GM23338 (cell line): ENCODE data around the gene FEV. TPM values are rescaled to one million over a fixed set of nuclear protein-coding genes. Genes with fewer than 3 reads are reported as not detected.

Experiments
- ATAC-seq: fragments of 200-7000 bp; cut with Tn5 transposase; 3 replicates; pipeline ENCODE4 v1.9.1; 2020
- DNase-seq: peaks from one replicate; pipeline ENCODE4 v3.0.0-alpha.2; 2015; ENCODE audit warnings: low spot score
- H2AFZ ChIP-seq: fragments of 200-600 bp; sonication (generic); 2 replicates; pipeline ENCODE4 v1.8.0; 2016; ENCODE audit warnings: antibody characterized with exemption, mild to moderate bottlenecking, moderate library complexity
- H3F3A ChIP-seq: fragments of 200-600 bp; sonication (generic); replicated peaks from 2 replicates; pipeline ENCODE4 v1.8.0; 2017; ENCODE audit warnings: antibody characterized with exemption, mixed run types, low read depth
- H3K27ac ChIP-seq: fragments of 200-600 bp; sonication (generic); 2 replicates; pipeline ENCODE4 v1.6.1; 2016; ENCODE audit warnings: low read depth
- H3K27me3 ChIP-seq: fragments of 200-600 bp; sonication (generic); 2 replicates; pipeline ENCODE4 v1.8.0; 2016; ENCODE audit warnings: mild to moderate bottlenecking, mixed run types, moderate library complexity; ENCODE audit not compliant: insufficient read depth
- H3K36me3 ChIP-seq: fragments of 200-600 bp; sonication (generic); 2 replicates; pipeline ENCODE4 v1.8.0; 2016; ENCODE audit warnings: mild to moderate bottlenecking; ENCODE audit not compliant: insufficient read depth
- H3K4me1 ChIP-seq: fragments of 200-600 bp; sonication (generic); 2 replicates; pipeline ENCODE4 v1.8.0; 2016; ENCODE audit warnings: mild to moderate bottlenecking, moderate library complexity; ENCODE audit not compliant: insufficient read depth
- H3K4me2 ChIP-seq: fragments of 200-600 bp; sonication (generic); 2 replicates; pipeline ENCODE4 v1.7.1; 2017; ENCODE audit warnings: mixed run types
- H3K4me3 ChIP-seq: fragments of 200-600 bp; sonication (generic); 2 replicates; pipeline ENCODE4 v1.6.1; 2016; ENCODE audit warnings: mixed run types
- H3K79me2 ChIP-seq: fragments of 200-600 bp; sonication (generic); replicated peaks from 2 replicates; pipeline ENCODE4 v1.8.0; 2017; ENCODE audit warnings: mild to moderate bottlenecking; ENCODE audit not compliant: insufficient read depth
- H3K9me2 ChIP-seq: fragments of 200-600 bp; sonication (generic); 2 replicates; pipeline ENCODE4 v1.8.0; 2017; ENCODE audit not compliant: insufficient read depth
- H4K20me1 ChIP-seq: fragments of 200-600 bp; sonication (generic); replicated peaks from 2 replicates; pipeline ENCODE4 v1.8.0; 2017; ENCODE audit warnings: mild to moderate bottlenecking; ENCODE audit not compliant: insufficient read depth
- H3K27ac Mint-ChIP-seq: 2 replicates; pipeline ENCODE4 v1.8.0; 2020; ENCODE audit warnings: inconsistent platforms, mild to moderate bottlenecking, moderate library complexity, mixed read lengths
- H3K27me3 Mint-ChIP-seq: 3 replicates; pipeline ENCODE4 v1.8.0; 2022; ENCODE audit warnings: low read depth, mild to moderate bottlenecking, moderate library complexity, mixed read lengths, inconsistent platforms; ENCODE audit not compliant: insufficient read depth, poor library complexity
- H3K36me3 Mint-ChIP-seq: 3 replicates; pipeline ENCODE4 v1.8.0; 2021; ENCODE audit warnings: low read depth, mild to moderate bottlenecking, inconsistent platforms, moderate library complexity, mixed read lengths
- H3K4me1 Mint-ChIP-seq: 3 replicates; pipeline ENCODE4 v1.8.0; 2020; ENCODE audit warnings: mild to moderate bottlenecking, inconsistent platforms, mixed read lengths
- H3K4me3 Mint-ChIP-seq: 3 replicates; pipeline ENCODE4 v1.8.0; 2021; ENCODE audit warnings: moderate library complexity, mild to moderate bottlenecking, inconsistent platforms, mixed read lengths
- H3K9me3 Mint-ChIP-seq: 3 replicates; pipeline ENCODE4 v1.8.0; 2020; ENCODE audit warnings: moderate library complexity, mild to moderate bottlenecking, inconsistent platforms, mixed read lengths
- CREB1 ChIP-seq: fragments of 250-450 bp; sonication (Bioruptor Pico); IDR thresholded peaks from 2 replicates; pipeline ENCODE4 v1.5.0; 2020; ENCODE audit warnings: low read depth, mild to moderate bottlenecking, moderate library complexity
- ETS1 ChIP-seq: IDR thresholded peaks from 2 replicates; pipeline ENCODE4 v1.6.1; 2016; ENCODE audit warnings: antibody characterized with exemption
- EZH2 ChIP-seq: fragments of 200-600 bp; sonication (generic); IDR thresholded peaks from one replicate; pipeline ENCODE4 v1.8.0; 2017; ENCODE audit warnings: antibody characterized with exemption, mild to moderate bottlenecking, low read depth; ENCODE audit not compliant: unreplicated experiment
- EZH2phosphoT487 ChIP-seq: fragments of 200-600 bp; sonication (generic); IDR thresholded peaks from one replicate; pipeline ENCODE4 v1.8.1; 2018; ENCODE audit warnings: antibody characterized with exemption; ENCODE audit not compliant: unreplicated experiment
- JUNB ChIP-seq: IDR thresholded peaks from one replicate; pipeline ENCODE4 v1.6.1; 2016; ENCODE audit warnings: antibody characterized with exemption; ENCODE audit not compliant: unreplicated experiment
- NANOG ChIP-seq: IDR thresholded peaks from 2 replicates; pipeline ENCODE4 v1.6.1; 2016; ENCODE audit warnings: antibody characterized with exemption, borderline replicate concordance
- REST ChIP-seq: IDR thresholded peaks from one replicate; pipeline ENCODE4 v1.6.1; 2018; ENCODE audit warnings: antibody characterized with exemption; ENCODE audit not compliant: unreplicated experiment
- STAT1 ChIP-seq: IDR thresholded peaks from one replicate; pipeline ENCODE4 v1.6.1; 2016; ENCODE audit warnings: antibody characterized with exemption; ENCODE audit not compliant: unreplicated experiment
- ZNF114 ChIP-seq: fragments of 250-450 bp; sonication (Bioruptor Pico); IDR thresholded peaks from 2 replicates; pipeline ENCODE4 v1.5.0; 2020; ENCODE audit warnings: mild to moderate bottlenecking, moderate library complexity
- ZNF331 ChIP-seq: fragments of 250-450 bp; sonication (Bioruptor Pico); IDR thresholded peaks from 2 replicates; pipeline ENCODE4 v1.5.0; 2020; ENCODE audit warnings: low read depth, mild to moderate bottlenecking, moderate library complexity
- ZNF462 ChIP-seq: fragments of 250-450 bp; sonication (Bioruptor Pico); IDR thresholded peaks from 2 replicates; pipeline ENCODE4 v1.5.0; 2020; ENCODE audit warnings: mild to moderate bottlenecking, moderate library complexity
- polyA plus RNA-seq: library from polyadenylated mRNA; unstranded; fragments of >200 nt; fragmentation: Nextera tagmentation; extraction: Ambion mirVana; gene quantifications from 2 replicates; pipeline ENCODE4 v1.2.1, GENCODE V29; 2016
- total RNA-seq: library from RNA; depleted of rRNA; stranded (reverse); fragments of >200 nt; shearing (Covaris generic); gene quantifications from 2 replicates; pipeline ENCODE4 v1.2.3, GENCODE V29; 2014
- TF ChIP-seq, protein P1 (sequence below), 2 experiments: fragments of 200-600 bp in 1 of 2; sonication (generic) in 1 of 2; conservative IDR thresholded peaks; 2 replicates each; pipeline versions ENCODE4 v1.5.1 to v1.6.1; 2016 to 2017; ENCODE audit warnings: antibody characterized with exemption in 2 of 2, low read depth in 2 of 2, mild to moderate bottlenecking in 2 of 2, moderate library complexity in 1 of 2

The FEV gene
- total and polyA plus RNA-seq, 2 experiments from 2014 or later: not detected

DNA sequence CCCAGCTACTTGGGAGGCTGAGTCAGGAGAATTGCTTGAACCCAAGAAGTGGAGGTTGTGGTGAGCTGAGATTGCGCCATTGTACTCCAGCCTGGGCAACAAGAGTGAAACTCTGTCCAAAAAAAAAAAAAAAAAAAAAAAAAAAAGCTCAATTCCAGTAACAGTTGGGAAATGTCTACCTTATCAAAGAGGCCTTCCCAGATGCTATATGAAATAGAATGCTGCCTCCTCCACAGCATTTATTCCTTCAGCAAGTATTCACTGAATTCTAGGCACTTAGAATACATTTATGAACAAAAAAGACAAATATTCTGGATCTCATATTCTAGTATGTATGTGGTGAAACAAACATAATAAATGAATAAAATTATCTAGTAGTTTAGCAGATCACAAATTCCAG is 38.4 kb downstream of the FEV start:
- H3K79me2 ChIP-seq: no peaks in the 10 kb centered on the region
- H2AFZ ChIP-seq: no peak overlapping the region
- H3K9me3 Mint-ChIP-seq: no peaks in the 10 kb centered on the region
- H3K27ac Mint-ChIP-seq: no peak overlapping the region
- peaks cover 7% of the 10 kb centered on the region for H3K27me3 Mint-ChIP-seq
- H3K36me3 ChIP-seq: no peaks in the 10 kb centered on the region
- no peaks in the 10 kb centered on the region for H3K36me3 Mint-ChIP-seq
- H3K4me1 ChIP-seq: no peaks in the 10 kb centered on the region
- no peak for TF ChIP-seq JUNB
- no peak for TF ChIP-seq EZH2
- no peak for TF ChIP-seq ZNF331 (CRISPR knock-in tag)
- TF ChIP-seq STAT1: no peak
- no peak for TF ChIP-seq ETS1
- no peak for TF ChIP-seq REST
- no peak for TF ChIP-seq ZNF114 (CRISPR knock-in tag)
- no peak for TF ChIP-seq NANOG
- TF ChIP-seq, protein P1, sequence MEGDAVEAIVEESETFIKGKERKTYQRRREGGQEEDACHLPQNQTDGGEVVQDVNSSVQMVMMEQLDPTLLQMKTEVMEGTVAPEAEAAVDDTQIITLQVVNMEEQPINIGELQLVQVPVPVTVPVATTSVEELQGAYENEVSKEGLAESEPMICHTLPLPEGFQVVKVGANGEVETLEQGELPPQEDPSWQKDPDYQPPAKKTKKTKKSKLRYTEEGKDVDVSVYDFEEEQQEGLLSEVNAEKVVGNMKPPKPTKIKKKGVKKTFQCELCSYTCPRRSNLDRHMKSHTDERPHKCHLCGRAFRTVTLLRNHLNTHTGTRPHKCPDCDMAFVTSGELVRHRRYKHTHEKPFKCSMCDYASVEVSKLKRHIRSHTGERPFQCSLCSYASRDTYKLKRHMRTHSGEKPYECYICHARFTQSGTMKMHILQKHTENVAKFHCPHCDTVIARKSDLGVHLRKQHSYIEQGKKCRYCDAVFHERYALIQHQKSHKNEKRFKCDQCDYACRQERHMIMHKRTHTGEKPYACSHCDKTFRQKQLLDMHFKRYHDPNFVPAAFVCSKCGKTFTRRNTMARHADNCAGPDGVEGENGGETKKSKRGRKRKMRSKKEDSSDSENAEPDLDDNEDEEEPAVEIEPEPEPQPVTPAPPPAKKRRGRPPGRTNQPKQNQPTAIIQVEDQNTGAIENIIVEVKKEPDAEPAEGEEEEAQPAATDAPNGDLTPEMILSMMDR (conservative IDR thresholded peaks at IDR 0.05; ENCODE audit: low read depth in 2 of 2): no peak
- TF ChIP-seq ZNF462 (CRISPR knock-in tag): no peak
- TF ChIP-seq EZH2phosphoT487: no peak
- no peak for TF ChIP-seq CREB1 (CRISPR knock-in tag)
- no peak overlapping the region for H3K4me3 ChIP-seq
- ATAC-seq: no peak
- no peaks in the 10 kb centered on the region; the same call in 2 of the 3 replicates for H3K4me1 Mint-ChIP-seq
- H3F3A ChIP-seq: no peaks in the 10 kb centered on the region
- H3K4me2 ChIP-seq: no peak overlapping the region
- no peak for DNase-seq
- no peak overlapping the region for H3K4me3 Mint-ChIP-seq
- no peaks in the 10 kb centered on the region; the same call in 1 of the 2 replicates for H4K20me1 ChIP-seq
- 0 out of 2 replicates have a peak, but pooled peaks cover 2% of the 10 kb centered on the region for H3K27me3 ChIP-seq
- H3K9me2 ChIP-seq: no peaks in the 10 kb centered on the region
- H3K27ac ChIP-seq: no peak overlapping the region
